ENCODE data around the gene SERAC1.

- TF ChIP-seq CTCF (IDR thresholded peaks at IDR 0.05; ENCODE audit: insufficient read depth, low read depth, low read length) = no peak
- no peak for TF ChIP-seq EZH2 (IDR thresholded peaks at IDR 0.05; ENCODE audit: insufficient read depth, low read length)
Measured at GRCh38 chr6:158068156-158068892, 99.7 kb downstream of the SERAC1 start.

Data from astrocyte (in vitro differentiated cells and primary cell).